Activated CD4-positive, alpha-beta T cell treated with anti-CD3 and anti-CD28 coated beads, Interleukin-2, amount 50 U/mL, for 16 hours (primary cell): ENCODE measurements around the gene CCDC174.

Source experiments
- DNase-seq: peaks from one replicate; pipeline ENCODE4 v3.0.0-alpha.2; 2020

CCDC174 gene

DNA sequence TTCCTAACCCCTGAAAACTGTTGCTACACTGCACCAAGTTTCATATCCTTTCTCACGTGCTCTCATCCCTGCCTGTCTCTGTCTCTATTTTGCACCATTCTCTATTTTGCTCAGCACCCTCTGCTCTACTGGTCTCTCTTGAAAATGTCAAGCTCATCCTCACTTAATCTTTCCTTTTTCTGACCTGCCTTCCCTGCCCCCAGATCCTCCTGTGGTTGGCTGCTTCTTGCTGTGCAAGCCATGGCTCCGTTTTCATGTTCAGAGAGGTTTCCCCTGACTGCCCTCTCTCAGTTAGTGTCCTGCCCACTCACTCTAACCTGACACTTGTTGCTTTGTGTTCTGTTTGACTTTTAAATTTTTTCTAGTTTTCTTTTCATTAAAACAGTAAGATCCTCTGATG, 6.0 kb downstream of the CCDC174 start:
- DNase-seq: no peak

DNA sequence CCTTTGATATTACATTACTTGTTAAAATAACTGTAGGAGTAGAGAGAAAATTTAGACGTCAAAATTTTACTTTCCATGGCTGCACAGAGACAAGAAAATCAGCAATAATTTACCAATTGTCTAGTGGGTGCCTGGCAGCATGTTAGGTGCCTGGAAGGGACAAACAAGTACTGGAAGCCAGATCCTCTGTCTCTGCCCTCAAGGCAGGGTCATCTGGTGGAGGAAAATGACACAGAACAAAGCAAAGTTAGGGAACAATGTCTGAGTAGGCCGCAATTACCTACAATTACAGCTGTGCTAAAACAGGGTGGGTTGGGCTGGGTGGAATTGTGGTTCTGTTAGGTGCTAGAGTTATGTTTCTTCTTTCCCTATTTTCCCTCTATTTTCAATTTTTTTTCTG, 7.4 kb downstream of the CCDC174 start:
- no peak for DNase-seq

DNA sequence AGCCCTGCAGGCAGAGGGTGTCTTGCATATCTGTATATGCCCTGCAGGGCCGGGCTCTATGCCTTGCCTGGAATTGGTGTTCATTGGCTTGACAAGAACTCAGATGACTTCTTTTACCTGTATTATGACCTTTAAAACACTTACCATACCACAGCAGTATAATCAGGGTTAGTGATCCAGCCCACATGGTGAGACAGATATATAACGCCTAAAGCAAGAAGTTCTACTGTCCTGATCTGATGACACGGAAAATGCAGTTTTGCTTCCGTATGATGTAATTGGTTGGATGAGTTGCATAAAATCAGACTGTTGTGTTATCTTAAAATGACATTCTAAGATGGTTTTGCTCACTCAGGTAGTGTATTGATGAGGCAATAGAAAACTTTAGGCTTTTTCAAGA, 9.4 kb downstream of the CCDC174 start:
- no peak for DNase-seq

DNA sequence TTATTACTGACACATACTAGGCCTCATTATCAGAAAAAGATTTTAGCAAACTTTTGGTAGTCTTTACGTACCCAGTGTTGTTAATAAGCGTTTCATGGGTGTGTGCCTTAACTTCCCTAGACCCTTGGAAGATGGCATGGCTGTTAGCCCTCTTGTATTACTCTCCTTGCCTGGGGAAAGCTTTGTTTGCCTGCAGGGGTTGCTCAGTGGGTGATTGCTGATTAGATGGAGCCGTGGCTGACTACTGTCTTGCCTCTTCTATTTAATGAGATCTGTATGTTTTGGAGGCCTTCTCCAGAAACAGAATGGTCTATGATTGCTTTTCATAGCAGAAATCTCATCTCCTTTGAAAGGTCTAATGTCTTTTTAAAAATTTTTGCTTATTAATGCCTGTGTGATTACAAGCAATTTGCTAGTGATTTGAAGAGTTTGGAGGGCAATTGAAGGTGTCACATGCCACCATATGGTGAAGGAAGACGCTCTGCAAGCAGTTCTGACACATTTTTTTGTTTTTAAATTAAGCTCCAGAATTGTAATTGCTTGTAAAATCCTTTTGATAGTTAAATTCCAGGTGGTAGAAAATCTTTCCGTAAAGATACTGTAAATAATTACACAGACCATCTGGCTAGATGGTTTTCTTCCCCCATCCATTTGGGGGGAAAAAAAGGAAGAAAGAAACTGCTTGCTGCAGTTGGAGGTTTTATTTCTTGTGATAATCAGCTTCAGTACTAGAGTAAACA, 12.0 kb downstream of the CCDC174 start:
- DNase-seq: no peak

DNA sequence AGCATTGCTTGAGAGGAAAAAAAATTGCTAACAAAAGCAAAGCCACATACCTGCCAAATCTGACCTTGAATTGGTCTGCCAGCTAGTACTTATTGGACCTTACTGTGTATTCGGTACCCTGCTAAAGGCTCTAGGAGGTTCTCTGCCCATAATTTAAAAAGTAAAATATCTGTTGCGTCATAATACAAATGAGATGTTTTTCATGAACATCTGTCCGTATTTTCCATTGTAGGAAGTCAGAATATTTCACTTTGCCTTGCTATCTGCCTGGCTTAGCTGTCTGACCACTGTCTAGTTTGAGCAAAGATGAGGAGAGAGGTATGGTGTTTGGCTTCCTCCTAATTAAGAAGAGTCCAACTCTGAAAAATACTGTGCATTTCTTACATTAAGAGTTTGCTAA, 12.6 kb downstream of the CCDC174 start:
- DNase-seq: no peak

DNA sequence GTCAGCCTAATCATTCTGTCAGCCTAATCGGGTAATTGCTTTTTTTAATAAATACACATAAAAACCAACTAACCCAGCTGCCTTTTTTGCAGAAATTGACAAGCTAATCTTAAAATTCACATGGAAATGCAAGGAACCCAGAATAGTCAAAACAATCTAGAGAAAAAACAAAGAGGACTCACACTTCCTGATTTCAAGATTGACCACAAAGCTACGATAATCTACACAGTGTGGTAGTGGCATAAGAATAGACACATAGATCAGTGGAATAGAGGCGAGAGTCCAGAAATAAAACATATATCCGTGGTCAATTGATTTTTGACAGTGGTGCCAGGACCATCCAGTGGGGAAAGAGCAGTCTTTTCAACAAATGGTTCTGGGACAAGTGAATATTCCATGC, 21.0 kb downstream of the CCDC174 start:
- DNase-seq: no peak

DNA sequence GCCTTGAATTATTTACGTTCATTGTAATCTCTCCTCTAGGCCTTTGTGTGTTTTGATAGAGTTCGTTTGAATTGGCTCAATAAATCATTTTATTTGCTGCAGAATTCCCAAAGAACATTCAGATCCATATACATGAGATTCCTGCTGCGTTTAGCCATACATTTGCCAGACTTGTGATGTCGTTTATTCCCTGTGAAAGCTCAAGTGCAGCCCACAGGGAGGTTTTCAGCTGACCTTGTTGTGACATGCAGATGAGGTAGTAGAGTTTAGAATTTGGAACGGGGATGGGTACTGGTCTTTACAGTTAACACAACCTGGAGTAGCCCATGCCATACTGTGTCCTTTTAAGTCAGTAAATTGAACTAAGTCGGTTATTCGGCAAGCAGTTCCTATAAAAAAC, 23.3 kb downstream of the CCDC174 start, which contains the start of gene C3orf20:
C3orf20 (plus strand) TSS at position 301 of the 400 bp plus-strand sequence. CDS start 7,573 bp downstream, outside the sequence.
- DNase-seq: no peak

DNA sequence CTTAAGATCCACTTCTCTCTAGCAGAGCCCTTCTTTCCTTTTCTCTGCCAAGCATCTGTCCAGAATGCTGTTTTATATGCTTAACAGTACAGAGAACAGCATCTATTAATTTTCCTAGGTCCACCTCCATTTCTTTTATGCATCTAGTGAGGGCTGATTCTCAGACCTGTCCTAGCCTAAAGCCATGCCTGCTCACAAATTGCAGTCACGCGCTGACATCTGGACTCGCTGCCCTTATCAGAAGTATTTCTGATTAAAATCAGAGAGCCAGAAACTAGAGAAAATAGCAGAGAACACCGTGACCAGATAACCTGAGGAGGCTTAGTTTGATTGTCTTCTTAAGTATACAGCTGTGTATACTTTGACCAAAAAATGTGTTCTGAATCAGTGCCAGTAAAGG, 25.3 kb downstream of the CCDC174 start:
- DNase-seq: no peak

DNA sequence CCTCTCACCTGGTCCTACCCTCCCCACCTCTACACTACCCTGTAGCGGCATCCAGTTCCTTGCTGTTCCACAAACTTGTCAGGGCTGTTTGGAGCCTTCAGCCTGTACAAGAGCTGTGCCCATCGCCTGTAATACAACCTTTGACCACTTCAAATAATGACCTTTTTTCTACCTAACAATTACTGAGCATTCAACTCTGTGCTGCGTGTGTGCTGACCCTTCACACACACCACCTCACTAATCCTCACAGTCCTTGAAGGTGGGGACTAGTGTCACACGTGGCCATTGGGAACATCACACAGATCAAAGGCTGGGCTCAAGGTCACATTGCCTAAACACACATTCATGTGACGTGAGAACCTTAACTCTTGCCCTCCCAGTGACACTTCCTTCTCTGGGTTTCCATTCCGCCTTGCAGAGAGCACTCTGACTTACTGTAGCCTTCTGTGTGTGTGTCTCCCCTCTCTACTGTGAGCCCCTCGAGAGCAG, 26.5 kb downstream of the CCDC174 start:
- no peak for DNase-seq

DNA sequence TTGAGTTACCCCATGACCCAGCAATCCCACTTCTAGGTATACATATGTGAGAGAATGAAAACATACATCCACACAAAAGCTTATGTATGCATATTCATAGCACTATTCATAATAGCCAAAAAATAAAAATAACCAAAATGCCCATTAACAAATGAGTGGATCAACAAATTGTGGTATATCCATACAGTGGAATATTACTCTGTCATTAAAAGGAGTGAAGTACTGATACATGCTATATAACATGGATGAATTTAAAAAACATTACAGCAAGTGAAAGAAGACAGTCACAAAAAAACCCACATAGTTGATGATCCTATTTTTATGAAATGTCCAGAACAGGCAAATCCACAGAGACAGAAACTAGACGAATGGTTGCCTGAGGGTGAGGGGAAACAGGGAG, 28.6 kb downstream of the CCDC174 start:
- DNase-seq: no peak

DNA sequence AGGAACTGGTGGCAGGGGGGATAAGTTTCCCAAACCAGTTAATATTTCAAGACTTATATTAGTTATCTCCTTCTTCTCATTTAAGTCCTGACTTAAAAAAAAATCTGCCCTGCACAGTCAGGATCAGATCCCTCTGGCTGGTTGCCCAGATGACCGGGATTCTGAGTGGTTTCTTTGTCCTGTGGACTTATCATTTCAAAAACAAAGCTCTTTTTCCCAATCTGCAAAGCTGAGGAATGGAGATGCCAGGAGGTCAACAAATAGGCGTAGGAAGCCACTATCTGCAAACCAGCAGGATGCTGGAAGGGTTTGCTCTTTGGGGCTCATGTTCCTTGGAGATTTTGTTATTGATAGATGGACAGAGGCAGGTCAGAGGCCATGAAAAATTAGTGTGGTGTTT, 29.2 kb downstream of the CCDC174 start:
- no peak for DNase-seq

DNA sequence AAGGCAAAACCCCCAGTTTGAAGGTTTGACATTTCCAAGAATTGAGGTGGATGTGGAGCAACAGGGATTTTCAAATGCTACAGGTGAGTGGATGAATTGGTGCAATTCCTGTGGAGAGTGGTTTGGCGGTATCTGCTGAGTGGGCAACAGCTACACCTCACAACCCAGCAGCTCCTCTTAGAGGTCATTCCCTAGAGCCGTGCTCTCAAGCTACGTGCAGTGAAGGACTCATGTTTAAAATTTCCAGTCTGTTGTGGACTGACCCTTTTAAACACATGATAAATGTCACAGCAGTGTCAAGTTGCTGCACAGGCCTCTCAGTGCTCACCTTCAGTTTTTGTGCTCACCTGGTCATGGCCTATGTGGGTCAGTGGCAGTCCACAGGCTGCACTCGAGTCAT, 32.9 kb downstream of the CCDC174 start:
- no peak for DNase-seq

DNA sequence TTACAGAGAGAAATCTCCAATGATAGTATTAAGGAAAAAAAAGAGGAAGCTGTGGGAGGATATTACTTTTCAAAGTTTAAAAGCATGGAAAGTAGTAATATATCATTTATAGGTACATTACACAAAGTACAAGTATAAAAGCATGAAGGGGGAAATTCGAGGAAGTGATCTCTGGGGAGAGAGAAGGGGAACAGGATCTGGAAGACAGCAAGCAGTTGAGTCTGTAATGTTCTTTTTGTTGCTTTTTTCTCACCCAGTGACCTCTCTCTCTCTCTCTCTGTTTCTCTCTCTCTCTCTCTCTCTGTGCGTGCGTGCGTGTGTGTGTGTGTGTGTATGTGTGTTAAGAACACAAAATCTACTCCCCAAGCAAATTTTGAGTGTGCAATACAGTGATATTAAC, 33.6 kb downstream of the CCDC174 start:
- no peak for DNase-seq

DNA sequence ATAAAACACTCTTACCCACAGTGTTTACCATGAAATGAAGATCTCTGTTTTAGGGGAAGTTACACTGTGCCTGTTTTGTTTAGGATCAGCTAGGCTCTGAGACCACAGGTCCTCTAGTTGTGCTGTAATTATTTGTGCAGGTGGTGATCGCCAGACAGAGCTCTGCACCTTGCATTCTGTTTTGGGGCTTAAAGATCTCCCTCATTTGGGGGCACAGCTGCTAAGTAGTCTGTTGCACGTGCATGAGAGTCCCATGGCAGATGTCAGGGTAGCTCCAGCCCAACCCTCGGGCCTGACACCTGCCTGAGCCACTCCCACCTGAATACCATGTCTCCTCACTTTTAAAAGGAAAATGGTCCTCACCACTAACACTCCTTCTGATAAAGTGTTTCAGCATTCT, 35.8 kb downstream of the CCDC174 start:
- no peak for DNase-seq

DNA sequence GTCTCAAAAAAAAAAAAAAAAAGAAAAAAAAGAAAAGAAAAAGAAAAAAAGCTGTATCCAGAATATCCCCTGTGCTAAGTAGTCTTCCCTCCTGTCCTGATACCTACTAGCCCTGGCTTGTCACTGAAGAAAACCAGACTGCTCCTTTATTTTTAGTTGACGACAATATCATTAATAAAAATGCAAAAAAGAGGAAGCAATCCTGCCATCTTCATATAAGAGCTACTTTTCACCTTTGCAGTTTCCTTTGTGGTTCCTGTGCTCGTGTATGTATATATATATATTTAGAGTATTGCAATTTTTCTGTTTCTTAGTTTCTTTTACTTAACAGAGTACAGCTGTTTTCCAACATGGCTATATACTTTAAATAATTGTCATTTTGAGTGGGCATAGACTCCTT, 37.0 kb downstream of the CCDC174 start:
- no peak for DNase-seq

DNA sequence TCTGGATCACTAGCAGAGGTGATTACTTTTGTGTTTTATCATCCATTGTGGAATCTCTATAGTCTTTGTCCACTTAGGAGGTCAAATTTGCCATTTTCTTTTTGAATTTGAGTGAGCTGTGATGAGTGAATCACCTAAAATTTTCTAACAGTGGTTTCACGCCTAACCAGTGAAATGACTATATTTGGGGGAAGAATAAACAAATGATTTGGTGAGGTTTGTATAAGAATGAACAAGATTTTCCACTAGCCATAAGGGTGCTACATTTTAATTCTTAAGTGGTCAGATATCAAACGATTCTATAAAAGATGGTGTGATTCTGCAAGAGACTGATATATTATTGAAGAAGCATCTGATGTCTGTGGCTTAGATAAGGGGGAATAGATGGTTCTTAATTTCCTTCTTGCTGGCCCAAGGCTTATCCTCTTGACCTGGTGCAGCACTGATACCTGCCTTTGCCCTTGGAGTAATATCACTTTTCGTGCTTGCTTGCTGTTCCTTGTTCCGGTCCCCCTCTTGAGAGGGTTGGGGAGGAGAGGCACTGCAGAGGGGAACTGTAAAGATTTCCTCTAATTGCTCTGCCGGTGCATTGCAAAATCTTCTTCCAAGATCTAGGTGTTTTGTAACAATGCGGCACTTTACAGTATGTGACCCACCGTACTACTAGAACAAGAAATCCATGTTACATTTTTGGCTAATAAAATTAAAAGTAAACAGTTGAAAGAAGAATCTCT, 37.9 kb downstream of the CCDC174 start:
- peak; percentile 28 for DNase-seq

DNA sequence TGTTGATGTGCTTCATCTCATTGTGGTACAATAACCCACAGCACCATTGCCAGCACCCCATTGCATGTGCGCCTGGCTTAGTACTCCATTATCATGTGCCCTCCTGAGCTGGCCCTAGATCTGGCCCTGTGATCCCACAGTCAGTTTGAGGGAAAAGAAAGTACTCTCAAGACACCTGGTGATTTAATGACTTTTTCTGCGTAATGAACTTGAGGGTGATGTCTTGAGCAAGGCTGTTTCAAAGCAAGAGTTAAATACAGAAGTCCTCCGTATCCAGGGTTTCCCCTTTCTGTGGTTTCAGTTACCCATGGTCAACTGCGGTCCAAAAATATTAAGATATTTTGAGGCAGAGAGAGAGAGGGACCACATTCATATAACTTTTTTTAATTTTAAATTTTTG, 39.7 kb downstream of the CCDC174 start:
- DNase-seq: no peak

DNA sequence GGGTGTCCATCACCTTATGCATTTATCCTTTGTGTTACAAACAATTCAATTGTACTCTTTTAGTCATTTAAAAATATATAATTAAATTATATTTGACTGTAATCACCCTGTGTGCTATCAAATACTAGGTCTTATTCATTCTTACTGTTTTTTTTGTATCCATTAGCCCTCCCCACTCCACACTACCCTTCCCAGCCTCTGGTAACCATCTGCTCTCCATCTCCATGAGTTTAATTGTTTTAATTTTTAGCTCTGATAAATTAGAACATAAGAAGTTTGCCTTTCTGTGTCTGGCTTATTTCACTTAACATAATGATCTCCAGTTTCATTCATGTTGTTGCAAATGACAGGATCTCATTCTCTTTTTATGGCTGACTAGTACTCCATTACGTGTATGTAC, 40.2 kb downstream of the CCDC174 start:
- no peak for DNase-seq

DNA sequence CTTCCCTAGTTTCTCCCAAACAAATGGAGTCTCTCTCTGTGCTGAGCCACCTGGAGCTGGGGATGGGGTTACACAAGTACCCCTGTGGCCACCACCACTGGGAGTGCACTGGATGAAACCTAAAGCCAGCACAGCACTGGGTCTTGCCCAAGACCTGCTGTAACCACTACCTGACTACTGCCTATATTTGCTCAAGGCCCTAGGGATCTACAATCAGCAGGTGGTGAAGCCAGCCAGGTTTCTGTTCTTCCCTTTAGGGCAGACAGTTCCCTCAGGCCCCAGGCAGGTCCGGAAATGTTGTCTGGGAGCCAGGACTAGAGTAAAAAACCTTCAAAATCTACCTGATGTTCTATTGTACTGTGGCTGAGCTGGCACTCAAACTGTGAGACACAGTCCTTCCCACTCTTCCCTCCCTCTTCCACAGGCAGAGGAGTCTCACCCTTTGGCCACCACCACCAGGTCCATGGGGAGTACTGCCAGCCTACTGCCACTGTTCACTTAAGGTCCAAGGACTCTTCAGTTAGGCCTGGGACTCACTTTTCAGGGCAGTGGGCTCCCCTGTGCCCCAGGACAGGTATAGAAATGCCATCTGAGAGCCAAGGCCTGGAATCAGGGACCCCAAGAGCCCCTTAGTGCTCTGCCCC, 47.2 kb downstream of the CCDC174 start:
- no peak for DNase-seq

DNA sequence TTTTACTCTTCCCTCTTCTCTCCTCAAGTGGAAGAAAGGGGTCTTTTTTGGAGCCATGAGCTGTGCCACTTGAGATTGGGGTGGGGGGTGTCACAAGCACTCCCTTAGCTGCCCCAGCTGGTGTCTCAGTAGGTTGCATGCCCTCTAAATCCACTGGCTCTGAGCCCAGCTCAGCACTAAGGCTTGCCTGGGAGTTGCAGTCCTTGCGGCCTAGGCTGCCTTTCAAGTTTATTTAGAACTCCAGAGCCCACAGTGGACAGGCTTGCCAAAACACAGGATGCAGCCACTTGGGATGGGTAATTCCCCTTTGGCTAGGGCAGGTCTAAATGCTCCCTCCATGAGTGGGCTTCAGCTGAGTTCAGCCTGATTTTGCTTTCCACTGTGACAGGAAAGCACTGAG, 48.1 kb downstream of the CCDC174 start:
- no peak for DNase-seq

DNA sequence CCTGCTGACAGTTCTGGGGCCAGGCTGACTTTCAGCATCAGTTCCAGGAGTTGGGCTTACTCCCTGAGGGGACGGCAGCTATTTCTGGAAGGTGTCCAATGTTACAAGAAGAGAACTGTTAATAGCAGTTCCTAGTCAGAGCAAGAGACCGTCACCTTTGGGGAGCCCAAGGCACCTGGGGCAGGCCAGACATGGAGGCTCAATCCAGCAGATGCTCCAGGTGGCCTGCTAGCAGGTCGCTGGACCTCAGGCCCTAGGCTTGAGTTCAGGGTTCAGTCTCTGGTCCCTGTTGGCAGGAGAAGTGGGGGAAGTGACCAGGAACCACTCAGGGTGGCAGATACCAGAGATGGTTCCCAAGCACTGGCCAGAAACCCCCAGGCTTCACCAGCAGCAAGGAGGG, 49.3 kb downstream of the CCDC174 start:
- no peak for DNase-seq

DNA sequence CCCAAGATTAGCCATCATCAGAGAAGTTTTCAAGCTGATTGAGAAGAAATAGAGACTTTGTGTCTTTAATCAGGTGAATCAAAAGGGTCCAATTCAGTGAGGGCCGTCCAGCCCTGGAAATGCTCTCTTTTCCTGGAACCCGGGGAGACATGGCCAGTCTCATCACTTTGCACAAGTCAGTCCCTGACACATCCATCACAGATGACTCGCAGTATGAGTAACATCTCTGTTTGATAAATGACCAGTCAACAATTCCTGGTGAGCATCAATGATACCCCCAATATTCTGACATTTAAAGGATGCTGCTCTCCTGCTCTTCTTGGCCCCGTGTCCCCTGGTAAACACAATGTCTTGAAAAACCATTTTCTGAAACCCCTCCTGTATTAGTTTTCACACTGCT, 50.1 kb downstream of the CCDC174 start:
- no peak for DNase-seq

DNA sequence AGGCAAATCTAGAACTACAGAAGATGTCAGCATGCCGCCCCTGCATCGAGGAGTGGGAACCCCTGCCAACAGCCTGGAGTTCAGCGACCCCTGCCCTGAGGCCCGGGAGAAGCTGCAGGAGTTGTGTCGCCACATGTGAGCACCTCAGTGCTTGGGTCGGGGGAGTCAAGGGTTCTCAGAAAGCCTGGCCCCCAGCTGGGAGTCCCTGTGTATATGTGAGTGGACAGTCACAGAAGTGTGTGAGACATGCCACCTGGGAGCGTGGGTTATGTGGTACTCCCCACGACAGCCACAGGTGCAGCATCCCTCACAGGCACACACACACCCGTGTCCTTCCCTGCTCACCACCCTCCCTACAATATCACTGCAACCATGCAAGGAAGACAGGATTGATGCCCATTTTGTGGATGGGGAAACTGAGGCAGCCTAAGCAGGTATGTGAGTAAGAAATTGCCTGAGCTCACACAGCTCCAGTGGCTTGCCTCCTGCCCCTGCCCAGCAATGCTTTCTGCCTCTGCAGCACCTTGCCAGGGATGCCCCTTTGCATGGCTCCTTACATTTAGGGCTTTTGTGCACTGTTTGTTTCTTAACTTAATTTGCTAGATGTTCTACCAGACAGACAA, 51.7 kb downstream of the CCDC174 start:
- no peak for DNase-seq

DNA sequence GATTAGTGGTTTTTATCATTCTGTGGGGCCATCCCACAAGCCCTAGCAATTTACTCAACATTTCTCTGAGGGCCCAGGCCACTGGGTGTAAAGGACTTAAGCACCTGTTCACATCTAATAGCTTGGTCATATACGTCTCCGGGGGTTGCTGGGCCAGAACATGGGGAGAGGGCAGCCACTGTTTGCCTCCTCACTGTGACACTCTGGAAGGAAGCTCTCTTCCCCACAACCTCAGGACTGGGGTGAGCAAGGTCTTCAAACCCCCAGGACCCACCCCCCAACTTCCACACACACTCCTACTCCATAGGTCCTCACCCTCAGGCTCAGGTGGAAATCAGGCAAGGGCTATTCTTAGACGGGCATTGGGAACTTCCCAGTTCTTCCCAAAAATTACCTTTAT, 52.2 kb downstream of the CCDC174 start:
- DNase-seq: no peak
